GM12864 (cell line): ENCODE results near the gene FRY.
"Not testable (repeated sequence)": the region's sequence is repeated elsewhere in the genome, so short reads cannot be mapped to it uniquely, and the experiment has no call there.

Experiments used
- DNase-seq: peaks from one replicate; pipeline ENCODE4 v3.0.0-alpha.2; 2011; ENCODE audit warnings: low read depth
- H3K4me3 ChIP-seq: 2 replicates; pipeline ENCODE4 v1.5.1; 2011; ENCODE audit warnings: mild to moderate bottlenecking, low read depth, low read length, control low read depth
- TF ChIP-seq, protein P1 (sequence below): IDR thresholded peaks from 2 replicates; pipeline ENCODE4 v1.5.1; 2011; ENCODE audit warnings: low read depth, mild to moderate bottlenecking, moderate library complexity, low read length, control low read depth, inconsistent platforms; ENCODE audit errors: missing control alignments

Gene FRY

GRCh38 chr13:32045982-32046785, 14.6 kb downstream of the FRY start:
- no peak overlapping the region for H3K4me3 ChIP-seq
- TF ChIP-seq, protein P1, sequence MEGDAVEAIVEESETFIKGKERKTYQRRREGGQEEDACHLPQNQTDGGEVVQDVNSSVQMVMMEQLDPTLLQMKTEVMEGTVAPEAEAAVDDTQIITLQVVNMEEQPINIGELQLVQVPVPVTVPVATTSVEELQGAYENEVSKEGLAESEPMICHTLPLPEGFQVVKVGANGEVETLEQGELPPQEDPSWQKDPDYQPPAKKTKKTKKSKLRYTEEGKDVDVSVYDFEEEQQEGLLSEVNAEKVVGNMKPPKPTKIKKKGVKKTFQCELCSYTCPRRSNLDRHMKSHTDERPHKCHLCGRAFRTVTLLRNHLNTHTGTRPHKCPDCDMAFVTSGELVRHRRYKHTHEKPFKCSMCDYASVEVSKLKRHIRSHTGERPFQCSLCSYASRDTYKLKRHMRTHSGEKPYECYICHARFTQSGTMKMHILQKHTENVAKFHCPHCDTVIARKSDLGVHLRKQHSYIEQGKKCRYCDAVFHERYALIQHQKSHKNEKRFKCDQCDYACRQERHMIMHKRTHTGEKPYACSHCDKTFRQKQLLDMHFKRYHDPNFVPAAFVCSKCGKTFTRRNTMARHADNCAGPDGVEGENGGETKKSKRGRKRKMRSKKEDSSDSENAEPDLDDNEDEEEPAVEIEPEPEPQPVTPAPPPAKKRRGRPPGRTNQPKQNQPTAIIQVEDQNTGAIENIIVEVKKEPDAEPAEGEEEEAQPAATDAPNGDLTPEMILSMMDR, result no peak
- DNase-seq, result no peak

GRCh38 chr13:32047088-32047487, 15.5 kb downstream of the FRY start:
- no peak overlapping the region for H3K4me3 ChIP-seq
- TF ChIP-seq, protein P1, result no peak

DNA sequence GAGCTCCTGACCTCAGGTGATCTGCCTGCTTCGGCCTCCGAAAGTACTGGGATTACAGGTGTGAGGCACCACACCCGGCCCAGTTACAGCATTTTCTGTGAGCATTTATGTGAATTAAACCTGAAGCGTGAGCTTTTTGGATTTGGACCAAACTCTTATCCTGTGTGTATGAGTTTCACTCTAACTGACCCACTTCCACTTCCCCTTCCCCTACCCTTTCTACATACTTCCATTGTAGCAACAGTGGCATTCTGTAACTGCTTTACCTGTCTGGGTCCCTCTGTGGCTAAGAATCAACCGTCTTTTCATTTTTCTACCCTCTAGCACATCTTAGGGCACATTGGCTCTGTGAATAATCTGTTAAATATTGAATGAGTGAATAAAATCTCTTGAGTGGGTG, 16.2 kb downstream of the FRY start:
- TF ChIP-seq, protein P1, result no peak
- DNase-seq, result no peak
- no peak overlapping the region for H3K4me3 ChIP-seq

More at GRCh38 chr13:32047088-32047487, 15.5 kb downstream of the FRY start:
- DNase-seq, result no peak

- TF ChIP-seq, protein P1, result no peak
- H3K4me3 ChIP-seq, result no peak overlapping the region
- DNase-seq, result no peak
Observed at GRCh38 chr13:32048816-32049215, 17.2 kb downstream of the FRY start.

- TF ChIP-seq, protein P1, result no peak
- H3K4me3 ChIP-seq, result no peak overlapping the region
- no peak for DNase-seq
Observed at GRCh38 chr13:32051156-32051555, 19.6 kb downstream of the FRY start.

DNA sequence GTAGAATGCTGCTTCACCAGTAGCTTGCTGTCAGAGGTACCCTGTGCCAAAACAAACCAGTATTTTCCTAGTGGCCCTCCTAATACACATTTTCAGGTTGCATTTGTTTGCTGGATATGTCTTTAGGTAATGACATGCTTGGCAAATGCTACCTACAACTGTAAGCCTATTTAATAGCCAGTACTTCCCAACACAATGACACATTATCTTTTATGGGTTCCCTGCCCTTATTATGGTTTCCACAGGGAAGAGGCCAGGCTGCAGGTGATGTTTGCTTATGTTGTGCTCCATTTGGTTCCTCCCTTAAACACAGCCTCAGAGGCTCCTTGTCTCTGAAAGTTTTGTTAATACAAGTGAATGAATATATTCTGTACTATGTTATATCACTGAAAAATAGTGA, 24.7 kb downstream of the FRY start:
- no peak for DNase-seq
- no peak overlapping the region for H3K4me3 ChIP-seq
- TF ChIP-seq, protein P1, result no peak

GRCh38 chr13:32057325-32057724, 25.8 kb downstream of the FRY start:
- not testable (repeated sequence) for H3K4me3 ChIP-seq, DNase-seq
